ENCODE data around the gene CSTF3. TPM values are rescaled to one million over a fixed set of nuclear protein-coding genes. Genes with fewer than 3 reads are reported as not detected.

CSTF3 gene
- polyA plus RNA-seq (ENCODE audit: low read depth in 6 of 6) = 10 to 100 TPM; 13.1 to 20.8 (median 15.4) TPM

GRCh38 chr11:33161120-33162005, at the start of gene CSTF3:
TSS of gene CSTF3 (minus strand) at chr11:33161480. CDS start at chr11:33161325, 155 bp downstream.
- DNase-seq (peak; percentile 90), ATAC-seq (ENCODE audit: low read depth in 2 of 2) (peak; percentile 93 to 95)
- Mint-ChIP-seq H3K4me1 (peaks cover 36 to 53% (median 47%) of the 10 kb centered on the region in 3 donors), H3K27ac (peak within 1 kb of the TSS; percentile 95 to 100 (median 98)), H3K9me3 (no peaks in the 10 kb centered on the region), H3K4me3 (peak within 1 kb of the TSS; percentile 97 to 100 (median 100)), H3K36me3 (no peaks in the 10 kb centered on the region), H3K27me3 (no peaks in the 10 kb centered on the region)

GRCh38 chr11:33208150-33208549, 46.9 kb upstream of the CSTF3 start:
- Mint-ChIP-seq H3K36me3 (no peaks in the 10 kb centered on the region), H3K27ac (no peak overlapping the region), H3K4me3 (no peak overlapping the region), H3K27me3 (no peaks in the 10 kb centered on the region), H3K9me3 (peaks cover 0 to 1% (median 0%) of the 10 kb centered on the region in 7 donors), H3K4me1 (no peaks in the 10 kb centered on the region)
- ATAC-seq (ENCODE audit: low read depth in 2 of 2) (no peak), DNase-seq (no peak)

GRCh38 chr11:33207408-33207985, 46.2 kb upstream of the CSTF3 start:
- H3K36me3 Mint-ChIP-seq = no peaks in the 10 kb centered on the region
- DNase-seq (no peak), ATAC-seq (ENCODE audit: low read depth in 2 of 2) (no peak)
- H3K9me3 Mint-ChIP-seq = peaks cover 0 to 1% (median 0%) of the 10 kb centered on the region in 7 donors
- no peaks in the 10 kb centered on the region for H3K27me3 Mint-ChIP-seq
- no peaks in the 10 kb centered on the region for H3K4me1 Mint-ChIP-seq
- no peak overlapping the region for H3K4me3 Mint-ChIP-seq
- H3K27ac Mint-ChIP-seq = no peak overlapping the region

GRCh38 chr11:33197915-33198727, 36.8 kb upstream of the CSTF3 start:
- no peaks in the 10 kb centered on the region for H3K4me1 Mint-ChIP-seq
- H3K9me3 Mint-ChIP-seq = no peaks in the 10 kb centered on the region
- peak overlapping the region in 1 of 6 donors; percentile 1 for H3K27ac Mint-ChIP-seq
- ATAC-seq (ENCODE audit: low read depth in 2 of 2) = no peak
- no peaks in the 10 kb centered on the region for H3K27me3 Mint-ChIP-seq
- no peaks in the 10 kb centered on the region for H3K36me3 Mint-ChIP-seq
- no peak overlapping the region for H3K4me3 Mint-ChIP-seq
- DNase-seq = no peak

GRCh38 chr11:33195462-33196173, 34.3 kb upstream of the CSTF3 start:
- Mint-ChIP-seq H3K27ac (peak overlapping the region in 2 of 6 donors; percentile 23 to 63), H3K9me3 (no peaks in the 10 kb centered on the region), H3K27me3 (no peaks in the 10 kb centered on the region), H3K36me3 (no peaks in the 10 kb centered on the region), H3K4me3 (no peak overlapping the region), H3K4me1 (no peaks in the 10 kb centered on the region)
- DNase-seq (no peak), ATAC-seq (ENCODE audit: low read depth in 2 of 2) (no peak)

- Mint-ChIP-seq H3K4me1 (no peaks in the 10 kb centered on the region), H3K4me3 (no peak overlapping the region), H3K36me3 (no peaks in the 10 kb centered on the region), H3K27ac (peak overlapping the region in 1 of 6 donors; percentile 21), H3K9me3 (no peaks in the 10 kb centered on the region), H3K27me3 (no peaks in the 10 kb centered on the region)
- DNase-seq = no peak
- ATAC-seq (ENCODE audit: low read depth in 2 of 2) = no peak
Measured at GRCh38 chr11:33194455-33194854, 33.2 kb upstream of the CSTF3 start.

GRCh38 chr11:33191467-33191866, 30.2 kb upstream of the CSTF3 start:
- Mint-ChIP-seq H3K4me1 (peaks cover 0 to 4% (median 0%) of the 10 kb centered on the region in 3 donors), H3K4me3 (no peak overlapping the region), H3K27me3 (no peaks in the 10 kb centered on the region), H3K9me3 (no peaks in the 10 kb centered on the region), H3K27ac (no peak overlapping the region), H3K36me3 (no peaks in the 10 kb centered on the region)
- ATAC-seq (ENCODE audit: low read depth in 2 of 2) (no peak), DNase-seq (no peak)

- H3K36me3 Mint-ChIP-seq = no peaks in the 10 kb centered on the region
Measured at GRCh38 chr11:33187998-33188722, 26.9 kb upstream of the CSTF3 start.

GRCh38 chr11:33185756-33186155, 24.5 kb upstream of the CSTF3 start:
- Mint-ChIP-seq H3K9me3 (peaks cover 0 to 3% (median 0%) of the 10 kb centered on the region in 7 donors), H3K36me3 (no peaks in the 10 kb centered on the region), H3K4me3 (no peak overlapping the region), H3K27me3 (no peaks in the 10 kb centered on the region), H3K27ac (no peak overlapping the region), H3K4me1 (peaks cover 0 to 4% (median 0%) of the 10 kb centered on the region in 3 donors)
- ATAC-seq (ENCODE audit: low read depth in 2 of 2) (no peak), DNase-seq (no peak)

More at GRCh38 chr11:33187998-33188722, 26.9 kb upstream of the CSTF3 start:
- DNase-seq = no peak
- no peak for ATAC-seq (ENCODE audit: low read depth in 2 of 2)
- Mint-ChIP-seq H3K27ac (no peak overlapping the region), H3K9me3 (no peaks in the 10 kb centered on the region), H3K4me1 (peaks cover 0 to 4% (median 0%) of the 10 kb centered on the region in 3 donors), H3K27me3 (no peaks in the 10 kb centered on the region), H3K4me3 (no peak overlapping the region)

- no peaks in the 10 kb centered on the region for H3K36me3 Mint-ChIP-seq
- no peaks in the 10 kb centered on the region for H3K27me3 Mint-ChIP-seq
- peaks cover 0 to 3% (median 0%) of the 10 kb centered on the region in 7 donors for H3K9me3 Mint-ChIP-seq
- peaks cover 0 to 4% (median 4%) of the 10 kb centered on the region in 3 donors for H3K4me1 Mint-ChIP-seq
- ATAC-seq (ENCODE audit: low read depth in 2 of 2) = no peak
- no peak for DNase-seq
- peak overlapping the region in 2 of 6 donors; percentile 3 to 50 for H3K27ac Mint-ChIP-seq
- H3K4me3 Mint-ChIP-seq = no peak overlapping the region
Measured at GRCh38 chr11:33182246-33182878, 21.1 kb upstream of the CSTF3 start.

- H3K9me3 Mint-ChIP-seq = peaks cover 0 to 3% (median 0%) of the 10 kb centered on the region in 7 donors
- H3K4me3 Mint-ChIP-seq = no peak overlapping the region
- no peaks in the 10 kb centered on the region for H3K36me3 Mint-ChIP-seq
- DNase-seq (no peak), ATAC-seq (ENCODE audit: low read depth in 2 of 2) (no peak)
- peaks cover 0 to 4% (median 4%) of the 10 kb centered on the region in 3 donors for H3K4me1 Mint-ChIP-seq
- no peaks in the 10 kb centered on the region for H3K27me3 Mint-ChIP-seq
- H3K27ac Mint-ChIP-seq = no peak overlapping the region
Measured at GRCh38 chr11:33179348-33179803, 18.1 kb upstream of the CSTF3 start.
